GM18858 (cell line): ENCODE measurements around the gene UGCG.
A peak's percentile ranks its signal among the peaks of the same experiment; 100 is the strongest.

Experiments
- ATAC-seq: cut with Tn5 transposase; IDR thresholded peaks from one replicate; pipeline ENCODE4 v1.9.1; 2021; ENCODE audit not compliant: unreplicated experiment

UGCG gene

DNA sequence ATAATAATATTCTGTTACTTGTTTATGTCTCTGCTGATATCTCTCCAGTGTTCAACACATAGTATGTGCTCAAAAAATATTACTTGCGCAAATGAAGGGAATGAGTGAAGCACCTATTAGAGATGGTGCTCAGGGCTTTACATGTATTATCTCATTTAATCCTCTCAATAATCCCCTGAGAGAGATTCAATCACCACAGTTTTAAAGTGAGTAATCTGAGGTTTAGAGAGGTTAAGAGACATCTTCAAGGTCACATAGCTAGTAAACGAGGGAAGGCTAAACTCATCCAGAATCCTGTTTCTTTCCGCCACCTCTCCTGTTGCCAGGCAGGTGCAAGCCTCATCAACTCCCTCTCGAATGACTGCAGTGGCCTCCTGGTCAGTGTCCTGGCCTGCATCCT lies 82.0 kb downstream of the UGCG start:
- ATAC-seq: no peak

DNA sequence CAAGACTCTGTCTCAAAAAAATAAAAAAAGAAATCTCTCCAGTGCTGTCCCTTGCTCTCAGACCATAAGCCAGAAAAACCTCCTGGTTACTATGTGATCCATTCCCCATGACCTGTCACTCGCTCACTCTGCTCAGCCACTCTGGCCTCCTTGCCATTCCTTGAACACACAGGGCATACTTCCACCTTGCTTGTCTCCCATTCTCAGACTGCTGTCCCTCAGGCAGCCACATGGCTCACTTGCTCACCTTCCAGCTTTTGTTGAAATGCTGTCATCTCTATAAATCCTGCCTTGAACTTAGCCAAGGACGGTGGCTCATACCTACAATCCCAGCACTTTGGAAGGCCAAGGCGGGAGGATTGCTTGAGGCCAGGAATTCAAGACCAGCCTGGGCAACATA lies 82.9 kb downstream of the UGCG start:
- ATAC-seq: no peak

DNA sequence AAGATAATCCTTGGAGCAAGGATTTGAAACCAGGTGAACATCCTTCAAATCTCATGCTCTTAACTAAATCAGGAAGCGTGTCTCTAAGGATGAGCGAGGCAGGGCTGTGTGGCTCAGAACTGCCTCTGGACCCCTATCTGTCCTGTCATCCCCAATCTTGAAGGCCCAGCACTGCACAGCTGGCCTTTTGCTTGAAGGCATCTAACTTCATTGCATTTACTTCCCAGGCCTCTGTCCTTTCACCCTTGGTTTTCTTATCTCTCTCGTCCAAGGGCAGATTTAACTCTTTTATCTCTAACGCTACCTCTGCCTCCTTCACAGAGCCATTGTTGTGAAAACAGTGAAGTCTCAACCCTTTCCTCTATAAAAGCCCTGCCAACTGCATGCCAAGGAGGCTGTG lies 83.8 kb downstream of the UGCG start:
- ATAC-seq: no peak

DNA sequence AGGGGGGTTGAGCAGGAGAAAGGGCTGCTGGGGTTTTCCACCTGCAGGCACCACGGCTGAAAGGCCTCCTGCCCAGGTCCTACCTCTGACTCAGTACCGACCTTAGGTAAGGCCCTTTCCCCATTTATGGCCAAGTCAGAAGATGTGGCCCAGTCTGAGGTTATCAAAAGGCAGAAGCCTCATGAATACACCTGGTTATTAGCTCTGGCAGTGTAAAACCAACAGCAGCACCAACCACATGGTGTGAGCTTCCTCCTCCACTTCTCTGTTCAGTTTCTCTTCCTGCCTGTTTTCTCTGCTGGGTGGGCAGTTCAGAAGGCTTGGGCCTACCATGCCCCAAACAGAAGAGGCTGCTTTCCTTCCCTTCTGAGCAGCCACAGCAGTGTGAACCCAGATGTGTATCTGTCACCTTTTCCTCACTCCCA lies 86.9 kb downstream of the UGCG start:
- peak; percentile 62 for ATAC-seq

DNA sequence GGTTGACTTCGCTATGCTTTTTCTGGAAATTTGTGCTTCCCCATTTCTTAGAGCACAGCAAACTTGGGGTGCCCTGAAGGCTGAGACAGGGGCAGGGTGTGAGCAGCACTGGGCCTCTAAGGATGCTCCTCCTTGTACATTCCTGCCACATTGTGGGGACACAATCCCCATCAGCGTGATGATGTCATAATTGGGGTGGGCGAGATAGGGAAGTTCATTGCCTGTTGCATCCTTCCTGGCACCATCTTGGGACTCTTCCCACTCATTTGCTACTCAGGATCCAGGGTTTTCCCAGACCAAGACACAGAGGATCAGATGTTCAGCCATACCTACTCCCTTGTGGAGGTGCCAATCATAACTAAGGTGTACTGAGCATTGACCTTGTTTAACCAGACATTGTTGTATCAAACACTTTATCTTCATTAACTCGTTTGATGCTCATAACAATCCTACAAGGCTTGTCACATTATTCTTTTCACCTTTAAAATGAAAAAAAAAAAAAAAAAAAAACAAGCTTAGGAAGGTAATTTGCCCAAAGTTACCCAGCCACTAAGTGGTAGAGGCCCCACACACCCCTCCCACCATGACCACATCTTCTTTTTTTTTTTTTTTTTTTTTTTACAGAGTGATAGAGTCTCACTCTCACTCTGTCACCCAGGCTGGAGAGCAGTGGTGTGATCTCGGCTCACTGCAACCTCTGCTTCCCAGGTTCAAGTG lies 87.6 kb downstream of the UGCG start:
- ATAC-seq: no peak
